ENCODE measurements around the gene CEND1.
A peak's percentile ranks its signal among the peaks of the same experiment; 100 is the strongest.

The CEND1 gene

DNA sequence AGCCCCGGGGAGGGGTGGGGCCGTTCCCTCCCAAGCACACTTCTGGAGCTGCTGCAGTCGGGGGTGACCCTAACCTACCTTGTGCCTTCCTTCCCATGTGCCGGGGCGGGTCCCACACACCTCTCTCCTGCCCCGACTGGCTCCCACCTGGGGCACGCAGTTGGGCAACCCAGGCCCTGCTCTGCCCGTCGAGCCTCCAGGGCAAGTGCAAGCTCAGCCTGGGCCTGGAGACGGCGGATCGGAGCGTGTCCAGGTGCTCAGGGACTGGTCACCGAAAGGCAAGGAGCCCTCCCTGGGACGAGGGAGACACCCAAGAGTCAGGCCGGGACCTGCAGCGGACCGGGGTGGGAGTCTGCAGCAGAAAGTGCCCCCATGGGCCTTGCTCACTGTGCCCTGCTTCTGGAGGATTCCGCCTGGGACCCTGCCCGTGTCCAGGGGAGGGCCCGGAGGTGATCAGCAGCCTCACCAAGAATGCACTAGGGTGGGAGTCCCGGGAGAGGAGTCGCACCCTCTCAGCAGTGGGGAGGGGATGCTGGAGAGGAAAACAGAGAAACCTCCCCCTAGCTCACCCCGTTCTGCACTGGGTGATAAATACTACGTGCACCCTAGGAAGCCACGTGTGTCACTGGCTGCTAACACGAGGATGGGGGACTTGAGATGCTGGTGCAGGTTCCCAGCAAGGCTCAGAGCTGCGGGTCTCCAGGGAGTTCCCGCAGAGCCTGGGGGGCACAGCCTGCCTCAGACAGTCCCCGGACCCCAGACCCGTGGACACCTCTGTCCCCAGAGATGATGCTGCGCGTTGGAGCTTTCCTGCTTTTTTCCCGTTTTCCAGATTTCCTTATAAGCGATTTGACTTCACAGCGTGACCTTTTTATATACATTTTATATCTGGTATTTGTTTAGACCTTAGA lies 7.4 kb downstream of the CEND1 start:
- H3K36me3 ChIP-seq (replicated peaks; ENCODE audit: low read depth, low read length) = peaks cover 6% of the 10 kb centered on the region
- H4K20me1 ChIP-seq (ENCODE audit: insufficient read depth, low read length) = no peaks in the 10 kb centered on the region
- no peak overlapping the region for H3K27ac ChIP-seq (ENCODE audit: low read length)
- H3K9me3 ChIP-seq (ENCODE audit: insufficient read depth, low read length) = no peaks in the 10 kb centered on the region
- no peak overlapping the region for H3K9ac ChIP-seq (ENCODE audit: low read length)
- H3K4me2 ChIP-seq (ENCODE audit: low read length) = no peak overlapping the region
- no peak overlapping the region for H3K4me3 ChIP-seq (ENCODE audit: low read length)
- H3K27me3 ChIP-seq (ENCODE audit: low read depth, low read length) = no peaks in the 10 kb centered on the region
- peaks cover 5% of the 10 kb centered on the region for H3K4me1 ChIP-seq (ENCODE audit: low read length)
- H3K79me2 ChIP-seq (ENCODE audit: low read length) = peaks cover 11% of the 10 kb centered on the region
- no peak for TF ChIP-seq EZH2phosphoT487 (IDR thresholded peaks at IDR 0.05; ENCODE audit: low read depth)
- TF ChIP-seq, protein P1, sequence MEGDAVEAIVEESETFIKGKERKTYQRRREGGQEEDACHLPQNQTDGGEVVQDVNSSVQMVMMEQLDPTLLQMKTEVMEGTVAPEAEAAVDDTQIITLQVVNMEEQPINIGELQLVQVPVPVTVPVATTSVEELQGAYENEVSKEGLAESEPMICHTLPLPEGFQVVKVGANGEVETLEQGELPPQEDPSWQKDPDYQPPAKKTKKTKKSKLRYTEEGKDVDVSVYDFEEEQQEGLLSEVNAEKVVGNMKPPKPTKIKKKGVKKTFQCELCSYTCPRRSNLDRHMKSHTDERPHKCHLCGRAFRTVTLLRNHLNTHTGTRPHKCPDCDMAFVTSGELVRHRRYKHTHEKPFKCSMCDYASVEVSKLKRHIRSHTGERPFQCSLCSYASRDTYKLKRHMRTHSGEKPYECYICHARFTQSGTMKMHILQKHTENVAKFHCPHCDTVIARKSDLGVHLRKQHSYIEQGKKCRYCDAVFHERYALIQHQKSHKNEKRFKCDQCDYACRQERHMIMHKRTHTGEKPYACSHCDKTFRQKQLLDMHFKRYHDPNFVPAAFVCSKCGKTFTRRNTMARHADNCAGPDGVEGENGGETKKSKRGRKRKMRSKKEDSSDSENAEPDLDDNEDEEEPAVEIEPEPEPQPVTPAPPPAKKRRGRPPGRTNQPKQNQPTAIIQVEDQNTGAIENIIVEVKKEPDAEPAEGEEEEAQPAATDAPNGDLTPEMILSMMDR (IDR thresholded peaks at IDR 0.05; ENCODE audit: low read depth, low read length) = no peak
- H2AFZ ChIP-seq (ENCODE audit: low read depth, low read length) = no peak overlapping the region

DNA sequence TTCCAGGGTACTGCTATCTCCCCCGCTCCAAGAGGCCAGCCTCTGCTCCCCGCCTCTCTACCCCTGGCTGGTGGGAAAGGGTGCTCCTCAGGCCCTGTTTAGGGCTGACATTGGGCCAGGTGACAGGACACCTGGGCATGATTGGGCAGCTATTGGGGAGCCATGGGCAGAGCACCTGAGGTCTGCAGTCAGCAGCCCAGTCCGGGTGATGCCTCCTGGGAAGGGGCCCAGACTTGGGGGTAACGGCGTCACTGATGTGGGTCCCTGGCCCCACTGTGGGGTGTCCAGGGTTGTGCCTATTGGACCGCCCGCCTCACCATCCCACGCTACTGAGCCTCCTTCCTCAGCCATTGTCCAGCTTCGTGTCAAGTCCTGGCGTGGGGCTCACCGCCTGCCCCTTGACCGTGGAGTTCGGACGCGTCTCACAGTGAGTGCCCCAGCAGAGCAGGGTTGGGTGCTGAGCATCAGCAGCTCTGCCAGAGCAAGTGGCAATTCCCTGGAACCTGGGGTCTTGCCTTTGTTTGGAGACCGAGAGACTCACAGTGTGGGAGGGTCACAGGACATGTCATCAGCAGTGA lies 9.8 kb downstream of the CEND1 start:
- H3K79me2 ChIP-seq (ENCODE audit: low read length) = peaks cover 35% of the 10 kb centered on the region
- H3K27me3 ChIP-seq (ENCODE audit: low read depth, low read length) = no peaks in the 10 kb centered on the region
- H2AFZ ChIP-seq (ENCODE audit: low read depth, low read length) = no peak overlapping the region
- TF ChIP-seq, protein P1 (IDR thresholded peaks at IDR 0.05; ENCODE audit: low read depth, low read length) = no peak
- TF ChIP-seq EZH2phosphoT487 (IDR thresholded peaks at IDR 0.05; ENCODE audit: low read depth) = no peak
- H3K9ac ChIP-seq (ENCODE audit: low read length) = no peak overlapping the region
- H3K36me3 ChIP-seq (replicated peaks; ENCODE audit: low read depth, low read length) = peaks cover 6% of the 10 kb centered on the region
- H3K4me2 ChIP-seq (ENCODE audit: low read length) = no peak overlapping the region
- peaks cover 10% of the 10 kb centered on the region for H3K4me1 ChIP-seq (ENCODE audit: low read length)
- H3K4me3 ChIP-seq (ENCODE audit: low read length) = no peak overlapping the region
- peaks cover 13% of the 10 kb centered on the region for H4K20me1 ChIP-seq (ENCODE audit: insufficient read depth, low read length)
- H3K27ac ChIP-seq (ENCODE audit: low read length) = no peak overlapping the region
- no peaks in the 10 kb centered on the region for H3K9me3 ChIP-seq (ENCODE audit: insufficient read depth, low read length)

GRCh38 chr11:778976-779954 lies 10.6 kb downstream of the CEND1 start:
- Histone ChIP-seq H3K79me2 (ENCODE audit: low read length) (peaks cover 42% of the 10 kb centered on the region), H3K4me2 (ENCODE audit: low read length) (no peak overlapping the region), H3K4me1 (ENCODE audit: low read length) (peaks cover 13% of the 10 kb centered on the region), H4K20me1 (ENCODE audit: insufficient read depth, low read length) (peaks cover 17% of the 10 kb centered on the region), H3K36me3 (replicated peaks; ENCODE audit: low read depth, low read length) (peaks cover 6% of the 10 kb centered on the region), H3K9me3 (ENCODE audit: insufficient read depth, low read length) (no peaks in the 10 kb centered on the region), H3K27ac (ENCODE audit: low read length) (no peak overlapping the region), H3K9ac (ENCODE audit: low read length) (no peak overlapping the region), H3K27me3 (ENCODE audit: low read depth, low read length) (no peaks in the 10 kb centered on the region), H2AFZ (ENCODE audit: low read depth, low read length) (no peak overlapping the region), H3K4me3 (ENCODE audit: low read length) (no peak overlapping the region)
- no peak for TF ChIP-seq EZH2phosphoT487 (IDR thresholded peaks at IDR 0.05; ENCODE audit: low read depth)
- TF ChIP-seq, protein P1 (IDR thresholded peaks at IDR 0.05; ENCODE audit: low read depth, low read length) = peak; percentile 12; the same call in 1 of the 2 replicates
